Thoracic aorta (tissue), 2 donors: ENCODE results near the gene FOXL1. TPM values are rescaled to one million over a fixed set of nuclear protein-coding genes. Genes with fewer than 3 reads are reported as not detected.

Source experiments
- ATAC-seq: fragments of 150-250 bp; one replicate; pipeline ENCODE4 v1.8.0; 2017; ENCODE audit warnings: low read depth; ENCODE audit not compliant: insufficient number of reproducible peaks, low FRiP score
- DNase-seq: peaks from one replicate; pipeline ENCODE4 v3.0.0-alpha.2; 2020; ENCODE audit warnings: low spot score
- H3K27ac ChIP-seq, 2 donors: fragments of 200-600 bp; sonication (generic); 1 replicate in 1 of 2; 2 replicates in 1 of 2; pipeline ENCODE4 v1.5.1; 2016; ENCODE audit warnings: mild to moderate bottlenecking in 2 of 2, moderate library complexity in 2 of 2
- H3K27me3 ChIP-seq: fragments of 200-600 bp; sonication (generic); replicated peaks from 2 replicates; pipeline ENCODE4 v1.6.0; 2016; ENCODE audit warnings: mild to moderate bottlenecking; ENCODE audit not compliant: insufficient read depth
- H3K36me3 ChIP-seq: fragments of 200-600 bp; sonication (generic); one replicate; pipeline ENCODE4 v1.5.1; 2016
- H3K4me1 ChIP-seq, 2 donors: fragments of 200-600 bp; sonication (generic); 1 replicate in 1 of 2; 2 replicates in 1 of 2; pipeline versions ENCODE4 v1.5.1 to v1.6.0; 2016; ENCODE audit warnings: low read depth in 2 of 2, mild to moderate bottlenecking in 1 of 2; ENCODE audit not compliant: control insufficient read depth in 1 of 2
- H3K4me3 ChIP-seq: fragments of 200-600 bp; sonication (generic); 2 replicates; pipeline ENCODE4 v1.5.1; 2016; ENCODE audit warnings: mild to moderate bottlenecking
- H3K9me3 ChIP-seq: fragments of 200-600 bp; sonication (generic); 2 replicates; pipeline ENCODE4 v1.5.1; 2016
- CTCF ChIP-seq: fragments of 200-600 bp; sonication (generic); IDR thresholded peaks from one replicate; pipeline ENCODE4 v1.5.1; 2019; ENCODE audit warnings: antibody characterized with exemption
- total RNA-seq, 2 donors: library from RNA; depleted of rRNA; stranded (reverse); fragments of >200 nt; gene quantifications; one replicate each; pipeline versions ENCODE4 v1.1.0 to v1.2.3, GENCODE V29; 2016

FOXL1 gene
- total RNA-seq, 2 donors from 2014 or later = 52.1 to 52.8 TPM

GRCh38 chr16:86630471-86630870 is 52.1 kb downstream of the FOXL1 start:
- ATAC-seq (no peak), DNase-seq (no peak)
- H3K36me3 ChIP-seq = no peaks in the 10 kb centered on the region
- no peak overlapping the region for H3K4me3 ChIP-seq
- peaks cover 0 to 45% of the 10 kb centered on the region in 2 donors for H3K4me1 ChIP-seq
- no peaks in the 10 kb centered on the region for H3K9me3 ChIP-seq
- H3K27ac ChIP-seq = no peak overlapping the region
- no peak for TF ChIP-seq CTCF
- no peaks in the 10 kb centered on the region for H3K27me3 ChIP-seq

- DNase-seq = no peak
- Histone ChIP-seq H3K4me1 (peaks cover 0 to 45% of the 10 kb centered on the region in 2 donors), H3K27me3 (no peaks in the 10 kb centered on the region), H3K36me3 (no peaks in the 10 kb centered on the region), H3K9me3 (no peaks in the 10 kb centered on the region), H3K27ac (no peak overlapping the region), H3K4me3 (no peak overlapping the region)
- ATAC-seq = no peak
- no peak for TF ChIP-seq CTCF
Observed at GRCh38 chr16:86631444-86631843, 53.1 kb downstream of the FOXL1 start.

Other genes with a start within 250 kb of the FOXL1 start
- 1 to 10 TPM in 1 of 2 donors, not detected in 1; 4.1 TPM for gene FOXF1, start 68.0 kb upstream of the FOXL1 start, total RNA-seq
- gene MTHFSD, start 23.3 kb upstream of the FOXL1 start, total RNA-seq = 10 to 100 TPM; 25.0 to 30.8 TPM
- gene FOXC2, start 11.7 kb upstream of the FOXL1 start, total RNA-seq = 10 to 100 TPM; 54.5 to 60.7 TPM